A549 treated with GW870086 at 1 μM for 4 hours (cell line): ENCODE results near the gene CPLANE1. TPM values are rescaled to one million over a fixed set of nuclear protein-coding genes. Genes with fewer than 3 reads are reported as not detected.

Experiments used
- total RNA-seq: library from RNA; stranded (reverse); fragments of 200-300 nt; extraction: Qiagen RNA extraction; gene quantifications from 5 replicates; pipeline ENCODE4 v1.2.3, GENCODE V29; 2022; ENCODE audit warnings: low read depth

CPLANE1 gene
- total RNA-seq: 3.2 to 5.4 TPM (median 4.4 TPM) in 5 replicates

DNA sequence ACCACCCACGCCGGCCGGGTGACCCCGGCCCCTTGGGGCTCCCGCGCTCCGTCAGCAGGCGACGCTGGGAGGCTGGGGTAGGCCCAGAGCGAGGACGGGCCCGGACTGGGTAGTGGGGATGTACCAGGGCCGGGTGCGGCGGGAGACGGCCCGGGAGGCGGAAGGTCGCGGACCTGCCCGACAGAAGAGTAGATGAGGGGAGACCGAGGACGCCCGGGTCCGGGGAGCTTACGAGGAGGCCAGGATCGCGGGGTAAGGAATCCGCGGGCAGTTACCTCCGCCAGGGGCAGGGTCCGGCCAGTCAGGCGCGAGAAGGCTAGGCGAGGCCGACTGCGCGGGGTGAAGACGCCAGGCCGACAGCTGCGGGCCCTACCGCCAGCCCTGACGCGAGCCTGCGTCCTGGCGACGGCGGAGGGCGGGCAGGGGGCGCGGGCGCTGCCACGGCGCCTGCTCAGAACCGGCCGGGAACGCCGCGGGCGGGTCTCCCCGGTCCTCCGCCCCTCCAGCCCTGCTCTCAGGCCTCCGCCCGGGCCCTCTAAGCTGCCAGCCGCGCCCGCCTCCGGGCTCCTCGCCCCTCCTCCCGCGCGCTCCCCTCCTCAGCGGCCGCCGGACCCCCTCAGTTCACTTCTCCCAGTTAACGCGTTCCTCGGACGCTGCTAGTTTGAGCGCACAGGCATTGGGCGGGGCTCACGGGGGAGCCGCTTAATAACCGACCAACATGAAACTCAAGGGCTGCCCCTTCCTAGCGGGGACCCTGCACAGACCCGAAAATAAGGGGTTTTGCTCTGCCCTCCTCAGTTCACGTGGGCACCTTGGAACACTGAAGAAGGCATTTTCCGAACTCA is at the start of gene CPLANE1:
Gene CPLANE1, minus strand, starts transcription at position 407 of the 845 bp plus-strand sequence. CDS start 1,678 bp downstream, outside the sequence.

Other genes starting within 250 kb of the CPLANE1 start
- 16.8 to 20.5 TPM (median 19.7 TPM) in 5 replicates for gene NUP155, start 121.7 kb upstream of the CPLANE1 start, total RNA-seq
- 10.8 to 12.9 TPM (median 12.1 TPM) in 5 replicates for gene WDR70, start 129.9 kb upstream of the CPLANE1 start, total RNA-seq